ENCODE results near the gene NCOA1.

NCOA1 gene

DNA sequence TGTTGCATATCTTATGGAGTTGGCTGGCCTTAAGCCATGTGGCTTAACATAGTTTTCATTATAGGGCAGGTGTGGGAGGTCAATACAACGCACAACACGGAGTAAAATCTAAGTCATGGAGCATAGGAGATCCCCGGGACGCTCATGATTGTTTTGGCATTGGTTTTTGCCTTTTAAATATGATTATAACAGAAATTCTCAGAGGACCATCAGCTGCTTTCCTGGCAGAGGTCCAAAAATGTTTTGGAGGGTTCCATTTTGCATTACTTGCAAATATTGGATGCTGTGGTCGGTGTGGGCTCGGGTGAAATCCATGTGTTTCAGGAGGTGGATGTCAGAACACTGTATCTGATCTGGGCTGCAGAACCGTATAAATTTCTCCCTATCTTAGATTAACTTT lies 3.4 kb downstream of the NCOA1 start:
- TF ChIP-seq CTCF (IDR thresholded peaks at IDR 0.05; ENCODE audit: control insufficient read depth, insufficient read depth, low read depth, low read length, missing control alignments) = no peak
- DNase-seq (ENCODE audit: low read depth) = no peak
- H3K4me3 ChIP-seq (ENCODE audit: control insufficient read depth, low read depth, low read length) = no peak overlapping the region

DNA sequence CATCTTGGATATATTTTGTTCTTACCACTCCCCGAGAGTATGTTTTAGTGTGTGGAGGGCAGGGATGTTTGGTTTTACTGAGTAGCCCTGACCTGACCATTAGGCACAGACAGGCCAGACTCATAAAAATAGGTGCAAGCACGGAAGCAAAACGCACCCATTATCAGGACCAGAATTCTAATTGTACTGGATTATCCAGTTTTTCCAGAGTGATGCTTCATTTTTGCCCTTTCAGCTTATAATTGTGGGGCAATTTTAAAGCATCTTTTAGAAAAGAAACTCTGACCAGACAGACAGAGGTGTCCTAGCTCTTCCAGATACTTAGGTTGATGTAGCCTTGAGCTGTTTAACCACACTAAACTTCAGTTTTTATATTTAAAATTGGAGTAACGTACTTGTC lies 4.4 kb downstream of the NCOA1 start:
- no peak overlapping the region for H3K4me3 ChIP-seq (ENCODE audit: control insufficient read depth, low read depth, low read length)
- no peak for TF ChIP-seq CTCF (IDR thresholded peaks at IDR 0.05; ENCODE audit: control insufficient read depth, insufficient read depth, low read depth, low read length, missing control alignments)
- DNase-seq (ENCODE audit: low read depth) = no peak

GRCh38 chr2:24496959-24497358 lies 5.9 kb downstream of the NCOA1 start:
- H3K4me3 ChIP-seq (ENCODE audit: control insufficient read depth, low read depth, low read length) = no peak overlapping the region
- TF ChIP-seq CTCF (IDR thresholded peaks at IDR 0.05; ENCODE audit: control insufficient read depth, insufficient read depth, low read depth, low read length, missing control alignments) = no peak
- DNase-seq (ENCODE audit: low read depth) = no peak

- TF ChIP-seq CTCF (IDR thresholded peaks at IDR 0.05; ENCODE audit: control insufficient read depth, insufficient read depth, low read depth, low read length, missing control alignments) = no peak
- no peak overlapping the region for H3K4me3 ChIP-seq (ENCODE audit: control insufficient read depth, low read depth, low read length)
- DNase-seq (ENCODE audit: low read depth) = no peak
These were observed 6.6 kb downstream of the NCOA1 start for GRCh38 chr2:24497685-24498084.

DNA sequence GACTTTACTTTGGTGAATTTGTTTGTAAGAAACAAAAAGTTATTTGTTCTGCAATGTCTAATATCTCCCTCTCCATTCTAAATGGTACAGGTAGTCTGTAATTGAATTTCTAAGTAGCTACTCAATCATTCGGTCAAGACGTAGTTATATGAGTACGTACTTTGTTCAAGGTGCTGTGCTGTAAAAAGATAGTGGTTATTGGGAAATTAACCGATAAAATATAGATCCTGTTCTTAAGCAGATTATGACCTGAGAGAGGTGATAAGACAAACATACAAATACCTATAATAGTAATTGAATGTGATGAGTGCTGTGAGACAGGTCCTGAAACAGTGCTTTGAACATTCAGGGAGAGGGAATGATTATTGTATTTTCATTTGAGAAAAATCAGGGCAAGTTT lies 7.1 kb downstream of the NCOA1 start:
- TF ChIP-seq CTCF (IDR thresholded peaks at IDR 0.05; ENCODE audit: control insufficient read depth, insufficient read depth, low read depth, low read length, missing control alignments) = no peak
- H3K4me3 ChIP-seq (ENCODE audit: control insufficient read depth, low read depth, low read length) = no peak overlapping the region
- no peak for DNase-seq (ENCODE audit: low read depth)

DNA sequence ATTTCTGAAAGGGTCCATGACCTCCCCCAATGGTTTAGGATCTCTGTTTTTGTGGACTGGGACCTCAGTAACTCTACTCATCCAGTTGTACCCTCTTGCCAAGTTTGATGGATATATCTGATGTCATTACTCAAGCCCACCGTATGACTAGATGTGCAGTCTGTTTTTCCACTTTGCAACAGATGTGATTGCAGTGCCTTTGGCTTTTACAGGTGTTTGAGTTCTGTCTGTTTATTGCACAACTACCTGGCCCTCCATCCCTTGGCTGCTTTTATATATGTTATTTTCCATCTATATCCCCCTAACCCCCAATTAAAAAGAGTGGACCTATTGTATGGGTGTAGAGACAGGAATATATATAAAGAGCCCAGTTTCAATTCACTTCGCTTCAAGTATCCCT lies 10.8 kb downstream of the NCOA1 start:
- DNase-seq (ENCODE audit: low read depth) = no peak
- H3K4me3 ChIP-seq (ENCODE audit: control insufficient read depth, low read depth, low read length) = no peak overlapping the region
- TF ChIP-seq CTCF (IDR thresholded peaks at IDR 0.05; ENCODE audit: control insufficient read depth, insufficient read depth, low read depth, low read length, missing control alignments) = no peak

Data from AG09309 (cell line).